HCT116 (cell line): ENCODE results near the gene GLT6D1. TPM values are rescaled to one million over a fixed set of nuclear protein-coding genes. Genes with fewer than 3 reads are reported as not detected.

Source experiments
- ATAC-seq: fragments of 200-7000 bp; cut with Tn5 transposase; 2 replicates; pipeline ENCODE4 v1.9.1; 2020; ENCODE audit warnings: mild to moderate bottlenecking, moderate library complexity
- BruUV-seq: library from RNA; stranded (reverse); fragments of 400-500 nt; replicated peaks from 2 replicates; lab custom pipeline; 2021; lab: Mats Ljungman, UMichigan
- CTCF ChIA-PET: fragments of 300-600 bp; sonication (Branson Sonifier 250); formaldehyde crosslinking; loops from one replicate; lab custom pipeline; 2021; ENCODE audit warnings: antibody characterized with exemption; lab: Charles Lee
- POLR2A ChIA-PET: fragments of 300-600, 350-600 bp; sonication (Branson Sonifier 250); formaldehyde crosslinking; loops from one replicate; lab custom pipeline; 2021; ENCODE audit warnings: antibody characterized with exemption; lab: Charles Lee
- RAD21 ChIA-PET, 2 experiments: fragments of 300-600 bp; sonication (Branson Sonifier 250); formaldehyde crosslinking; loops; one replicate each; lab custom pipeline; 2023; ENCODE audit warnings: low total read pairs in 2 of 2; ENCODE audit not compliant: uncharacterized antibody in 2 of 2, unreplicated experiment in 2 of 2, low non-redundant PET in 1 of 2; lab: Charles Lee
- DNase-seq: peaks from one replicate; pipeline ENCODE4 v3.0.0-alpha.2; 2010; ENCODE audit warnings: low read depth, low spot score
- H2AFZ ChIP-seq: fragments of 200-600 bp; shearing (Covaris generic), sonication (generic); 2 replicates; pipeline ENCODE4 v1.6.1; 2017; ENCODE audit warnings: low read depth, mixed run types, mixed read lengths, antibody characterized with exemption, low read length; ENCODE audit not compliant: poor library complexity, severe bottlenecking
- H3K27ac ChIP-seq: 2 replicates; pipeline ENCODE4 v1.5.1; 2012; ENCODE audit warnings: low read depth, low read length
- H3K27me3 ChIP-seq: fragments of 200-600 bp; sonication (generic); 2 replicates; pipeline ENCODE4 v1.6.1; 2016; ENCODE audit warnings: mixed run types, low read length, mixed read lengths; ENCODE audit not compliant: insufficient read depth
- H3K36me3 ChIP-seq, 2 experiments: fragments of 200-500 bp in 1 of 2; fragments of 200-600 bp in 1 of 2; sonication (Bioruptor generic) in 1 of 2; sonication (generic) in 1 of 2; 2 replicates each; pipeline versions ENCODE4 v1.5.1 to v1.6.1; 2014 to 2016; ENCODE audit warnings: low read length in 2 of 2, inconsistent platforms in 1 of 2, mixed read lengths in 1 of 2, mixed run types in 1 of 2; ENCODE audit not compliant: insufficient read depth in 2 of 2, control insufficient read depth in 1 of 2
- H3K4me1 ChIP-seq, 2 experiments: fragments of 200-600 bp in 1 of 2; sonication (generic) in 1 of 2; 2 replicates each; pipeline versions ENCODE4 v1.5.1 to v1.6.1; 2012 to 2017; ENCODE audit warnings: low read length in 2 of 2, inconsistent platforms in 1 of 2, mild to moderate bottlenecking in 1 of 2, mixed read lengths in 1 of 2, mixed run types in 1 of 2, moderate library complexity in 1 of 2; ENCODE audit not compliant: insufficient read depth in 2 of 2, control insufficient read depth in 1 of 2
- H3K4me2 ChIP-seq: fragments of 200-600 bp; sonication (generic); 2 replicates; pipeline ENCODE4 v1.6.1; 2017; ENCODE audit warnings: mixed run types, low read length, mixed read lengths
- H3K4me3 ChIP-seq, 2 experiments: fragments of 200-600 bp in 1 of 2; sonication (generic) in 1 of 2; replicated peaks in 1 of 2; 2 replicates each; pipeline ENCODE4 v1.5.1; 2011 to 2016; ENCODE audit warnings: low read length in 2 of 2, control low read depth in 1 of 2, low read depth in 1 of 2, mild to moderate bottlenecking in 1 of 2, mixed read lengths in 1 of 2, mixed run types in 1 of 2
- H3K79me2 ChIP-seq: fragments of 200-600 bp; sonication (generic); 2 replicates; pipeline ENCODE4 v1.6.1; 2017; ENCODE audit warnings: mild to moderate bottlenecking, mixed run types, low read length, moderate library complexity, mixed read lengths; ENCODE audit not compliant: insufficient read depth
- H3K9ac ChIP-seq: fragments of 200-600 bp; sonication (generic); 2 replicates; pipeline ENCODE4 v1.6.1; 2016; ENCODE audit warnings: low read length, mixed read lengths
- H3K9me2 ChIP-seq: fragments of 200-600 bp; sonication (generic), shearing (Covaris generic); 2 replicates; pipeline ENCODE4 v1.6.1; 2017; ENCODE audit warnings: mixed run types, mild to moderate bottlenecking, moderate library complexity; ENCODE audit not compliant: insufficient read depth
- H3K9me3 ChIP-seq, 2 experiments: fragments of 200-500 bp in 1 of 2; fragments of 200-600 bp in 1 of 2; sonication (Bioruptor generic) in 1 of 2; sonication (generic) in 1 of 2; 2 replicates each; pipeline ENCODE4 v1.6.1; 2014 to 2017; ENCODE audit warnings: low read length in 2 of 2, mixed read lengths in 2 of 2, inconsistent platforms in 1 of 2, low read depth in 1 of 2, mild to moderate bottlenecking in 1 of 2, mixed run types in 1 of 2, moderate library complexity in 1 of 2; ENCODE audit not compliant: control insufficient read depth in 1 of 2, insufficient read depth in 1 of 2
- H4K20me1 ChIP-seq: fragments of 200-600 bp; sonication (generic), shearing (Covaris generic); 2 replicates; pipeline ENCODE4 v1.6.1; 2017; ENCODE audit warnings: mixed run types, mild to moderate bottlenecking, moderate library complexity; ENCODE audit not compliant: insufficient read depth
- ATF3 ChIP-seq: IDR thresholded peaks from 2 replicates; pipeline ENCODE4 v1.6.1; 2012
- EGR1 ChIP-seq: IDR thresholded peaks from 2 replicates; pipeline ENCODE4 v1.6.1; 2012; ENCODE audit warnings: low read depth
- EZH2phosphoT487 ChIP-seq: fragments of 200-600 bp; IDR thresholded peaks from 2 replicates; pipeline ENCODE4 v1.6.1; 2018; ENCODE audit warnings: antibody characterized with exemption, borderline replicate concordance
- MAX ChIP-seq: IDR thresholded peaks from 2 replicates; pipeline ENCODE4 v1.6.1; 2012
- POLR2AphosphoS5 ChIP-seq: IDR thresholded peaks from 2 replicates; pipeline ENCODE4 v1.6.1; 2011; ENCODE audit warnings: mild to moderate bottlenecking, low read depth, low read length, moderate library complexity
- REST ChIP-seq: IDR thresholded peaks from 2 replicates; pipeline ENCODE4 v1.6.1; 2012; ENCODE audit warnings: low read depth
- SRF ChIP-seq: IDR thresholded peaks from 2 replicates; pipeline ENCODE4 v1.6.1; 2012; ENCODE audit warnings: low read depth
- YY1 ChIP-seq: IDR thresholded peaks from 2 replicates; pipeline ENCODE4 v1.6.1; 2011; ENCODE audit warnings: low read length, low read depth, moderate library complexity, mild to moderate bottlenecking; ENCODE audit not compliant: insufficient replicate concordance; ENCODE audit errors: extremely low read depth
- ZBTB33 ChIP-seq: IDR thresholded peaks from 2 replicates; pipeline ENCODE4 v1.6.1; 2011; ENCODE audit warnings: mild to moderate bottlenecking, low read length, moderate library complexity; ENCODE audit not compliant: insufficient replicate concordance; ENCODE audit errors: extremely low read depth
- ZFX ChIP-seq: fragments of 450-650 bp; IDR thresholded peaks from 2 replicates; pipeline ENCODE4 v1.6.1; 2017
- intact Hi-C: fragments of 100-400 bp; cut with micrococcal nuclease; formaldehyde crosslinking; loops from 2 replicates; pipeline ENCODE4 v1.10.0; 2022
- total RNA-seq: library from RNA; stranded (reverse); gene quantifications from one replicate; pipeline ENCODE4 v1.2.1, GENCODE V29; 2021; ENCODE audit not compliant: unreplicated experiment

GLT6D1 gene
- total RNA-seq, 1 experiment from 2014 or later: not detected

- H3K9me2 ChIP-seq: no peaks in the 10 kb centered on the region
- no peaks in the 10 kb centered on the region for H4K20me1 ChIP-seq
- ChIA-PET POLR2A (no interaction called here), CTCF (no interaction called here), RAD21 (no interaction called here)
- H2AFZ ChIP-seq: no peak overlapping the region
- H3K9ac ChIP-seq: no peak overlapping the region
- H3K9me3 ChIP-seq: no peaks in the 10 kb centered on the region
- H3K4me2 ChIP-seq: no peak overlapping the region
- no peak for DNase-seq
- no peak overlapping the region for H3K27ac ChIP-seq
- intact Hi-C loops: loop anchor here (10.0 kb wide), 2 partner anchors 119 to 359 kb away; partner anchors contain the start of gene UBAC1
- BruUV-seq: no TSS peak
- TF ChIP-seq SRF (no peak), ATF3 (no peak), ZFX (no peak)
- no peaks in the 10 kb centered on the region for H3K79me2 ChIP-seq
- H3K27me3 ChIP-seq: no peaks in the 10 kb centered on the region
- H3K4me3 ChIP-seq: no peak overlapping the region
- ATAC-seq: no peak
- no peaks in the 10 kb centered on the region for H3K36me3 ChIP-seq
- peaks cover 0 to 4% of the 10 kb centered on the region in 2 experiments; a peak in 2 of 4 replicates for H3K4me1 ChIP-seq
Measured at GRCh38 chr9:135605238-135605781, 34.0 kb downstream of the GLT6D1 start.

- peaks cover 0 to 4% of the 10 kb centered on the region in 2 experiments; a peak in 2 of 4 replicates for H3K4me1 ChIP-seq
- H3K9me3 ChIP-seq: no peaks in the 10 kb centered on the region
- POLR2A ChIA-PET: no interaction called here
- peak overlapping the region; percentile 48 for H2AFZ ChIP-seq
- intact Hi-C loops: loop anchor here (5.0 to 10.0 kb wide), 4 partner anchors 120 to 678 kb away; partner anchors contain the start of gene UBAC1
- H3K27me3 ChIP-seq: no peaks in the 10 kb centered on the region
- H3K27ac ChIP-seq: no peak overlapping the region; the same call in 1 of the 2 replicates
- CTCF ChIA-PET: interaction anchor here (1.0 kb wide), 1 partner anchor 534 kb away, joined by 4 read pairs; no protein-coding TSS in a partner anchor
- H3K36me3 ChIP-seq: no peaks in the 10 kb centered on the region
- ATAC-seq (peak; percentile 12), DNase-seq (no peak)
- no peaks in the 10 kb centered on the region for H3K79me2 ChIP-seq
- no peak overlapping the region for H3K4me2 ChIP-seq
- BruUV-seq: no TSS peak
- no peaks in the 10 kb centered on the region for H3K9me2 ChIP-seq
- RAD21 ChIA-PET: no interaction called here
- H3K9ac ChIP-seq: no peak overlapping the region
- H3K4me3 ChIP-seq: no peak overlapping the region
- H4K20me1 ChIP-seq: no peaks in the 10 kb centered on the region
- no peak for TF ChIP-seq MAX
- TF ChIP-seq SRF: no peak
- no peak for TF ChIP-seq ATF3
- TF ChIP-seq EGR1: no peak
- TF ChIP-seq REST: no peak
- TF ChIP-seq ZFX: no peak
- no peak for TF ChIP-seq YY1
- TF ChIP-seq POLR2AphosphoS5: no peak
- no peak for TF ChIP-seq EZH2phosphoT487
- TF ChIP-seq ZBTB33: no peak
Measured at GRCh38 chr9:135604437-135605237, 34.7 kb downstream of the GLT6D1 start.
